CD4-positive, alpha-beta T cell treated with Interleukin-2 at 100 ng/mL for 4 hours (primary cell): ENCODE measurements around the gene TECTB.

ENCODE experiments used
- DNase-seq: peaks from one replicate; pipeline ENCODE4 v3.0.0-alpha.2; 2020; ENCODE audit warnings: low spot score

TECTB gene

DNA sequence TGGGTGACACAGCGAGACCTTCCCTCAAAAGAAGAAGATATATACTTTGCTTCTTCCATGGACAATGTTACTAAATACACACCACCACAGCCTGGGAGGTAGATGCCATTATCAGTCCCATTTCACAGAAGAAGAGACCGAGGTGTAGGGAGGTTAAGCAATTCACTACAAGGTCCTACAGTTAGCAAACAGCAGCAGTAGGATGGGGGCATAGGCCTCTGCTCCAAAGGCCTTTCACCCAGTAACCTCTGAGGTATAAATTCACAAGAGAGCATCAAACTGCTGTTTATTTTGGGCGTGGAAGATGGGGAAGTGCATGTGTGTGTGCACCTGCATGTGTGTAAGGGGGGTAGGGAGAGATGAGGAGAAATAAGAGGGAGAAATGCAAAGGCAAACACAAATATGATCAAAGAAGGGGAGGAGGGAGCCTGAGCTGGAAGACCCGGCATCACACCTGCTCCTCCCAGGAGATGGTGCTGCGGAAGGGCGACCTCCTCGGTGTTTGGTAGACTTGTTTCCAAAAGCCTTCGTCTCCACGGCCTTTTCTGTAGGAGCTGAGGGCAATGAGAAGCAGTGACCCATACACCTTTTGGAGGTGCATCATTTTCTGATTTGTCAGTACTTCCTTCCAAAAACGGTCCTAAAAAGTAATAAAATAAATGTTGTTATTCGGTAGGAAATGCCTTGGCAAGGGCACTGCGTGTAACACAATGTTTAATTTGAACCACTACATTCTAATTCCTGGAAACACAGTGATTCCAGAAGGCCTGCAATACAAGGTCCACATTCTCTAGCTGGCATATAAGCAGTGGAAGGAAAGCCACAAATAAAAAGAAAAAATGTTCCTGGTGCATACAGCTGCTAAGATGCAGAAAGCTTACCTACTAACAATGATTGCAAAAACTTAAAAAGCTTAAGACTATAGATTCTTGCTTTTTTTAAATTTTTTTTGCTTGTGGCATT, 64.8 kb downstream of the TECTB start:
- DNase-seq = no peak

GRCh38 chr10:112348759-112349158, 65.6 kb downstream of the TECTB start:
- DNase-seq = no peak

GRCh38 chr10:112349521-112350085, 66.4 kb downstream of the TECTB start:
- DNase-seq = no peak

- no peak for DNase-seq
Observed at GRCh38 chr10:112351146-112351545, 67.9 kb downstream of the TECTB start.

DNA sequence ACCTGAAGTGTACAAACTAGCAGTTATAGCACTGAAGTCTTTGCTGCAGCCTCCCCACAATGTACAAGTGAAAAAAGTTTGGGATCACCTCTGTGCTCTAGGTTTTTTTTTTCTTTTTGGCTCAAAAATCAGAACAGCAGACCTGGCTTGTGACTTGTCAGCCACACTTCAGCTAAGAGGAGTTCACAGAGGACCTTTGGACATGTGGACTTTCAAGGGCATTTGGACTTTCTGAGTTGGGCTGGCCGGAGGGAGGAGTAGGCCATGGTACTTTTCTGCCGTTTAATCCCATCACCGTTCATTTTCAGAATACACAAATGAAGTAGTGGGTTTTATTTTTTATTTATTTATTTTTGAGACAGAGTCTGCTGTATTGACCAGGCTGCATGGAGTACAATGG, 68.8 kb downstream of the TECTB start:
- DNase-seq = no peak

GRCh38 chr10:112353046-112353445, 69.8 kb downstream of the TECTB start:
- DNase-seq = no peak
